NCI-H2107 (cell line): ENCODE results near the gene BNIPL.

ENCODE experiments used
- DNase-seq: peaks from one replicate; lab custom pipeline; 2025; lab: John Stamatoyannopoulos, UW

BNIPL gene

DNA sequence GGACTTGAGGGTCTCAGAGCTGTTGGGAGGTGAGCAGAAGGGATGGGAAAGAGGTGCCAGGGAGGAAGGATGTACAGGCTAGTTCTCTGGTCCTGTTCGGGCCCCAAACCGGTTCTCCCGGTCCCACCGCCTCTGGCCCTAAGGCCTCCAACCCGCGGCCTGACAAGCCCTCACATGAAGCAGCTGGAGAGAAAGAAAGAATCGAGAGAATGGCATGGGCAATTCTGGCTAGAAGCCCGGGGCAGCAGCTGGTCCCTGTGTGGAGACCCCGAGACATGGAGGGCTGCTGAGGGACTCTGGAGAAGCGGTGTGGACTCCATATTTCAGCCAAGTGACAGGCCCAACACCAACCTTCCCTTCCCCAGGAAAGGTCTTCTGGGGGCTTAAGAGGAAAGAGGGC, 22.3 kb downstream of the BNIPL start:
- no peak for DNase-seq

DNA sequence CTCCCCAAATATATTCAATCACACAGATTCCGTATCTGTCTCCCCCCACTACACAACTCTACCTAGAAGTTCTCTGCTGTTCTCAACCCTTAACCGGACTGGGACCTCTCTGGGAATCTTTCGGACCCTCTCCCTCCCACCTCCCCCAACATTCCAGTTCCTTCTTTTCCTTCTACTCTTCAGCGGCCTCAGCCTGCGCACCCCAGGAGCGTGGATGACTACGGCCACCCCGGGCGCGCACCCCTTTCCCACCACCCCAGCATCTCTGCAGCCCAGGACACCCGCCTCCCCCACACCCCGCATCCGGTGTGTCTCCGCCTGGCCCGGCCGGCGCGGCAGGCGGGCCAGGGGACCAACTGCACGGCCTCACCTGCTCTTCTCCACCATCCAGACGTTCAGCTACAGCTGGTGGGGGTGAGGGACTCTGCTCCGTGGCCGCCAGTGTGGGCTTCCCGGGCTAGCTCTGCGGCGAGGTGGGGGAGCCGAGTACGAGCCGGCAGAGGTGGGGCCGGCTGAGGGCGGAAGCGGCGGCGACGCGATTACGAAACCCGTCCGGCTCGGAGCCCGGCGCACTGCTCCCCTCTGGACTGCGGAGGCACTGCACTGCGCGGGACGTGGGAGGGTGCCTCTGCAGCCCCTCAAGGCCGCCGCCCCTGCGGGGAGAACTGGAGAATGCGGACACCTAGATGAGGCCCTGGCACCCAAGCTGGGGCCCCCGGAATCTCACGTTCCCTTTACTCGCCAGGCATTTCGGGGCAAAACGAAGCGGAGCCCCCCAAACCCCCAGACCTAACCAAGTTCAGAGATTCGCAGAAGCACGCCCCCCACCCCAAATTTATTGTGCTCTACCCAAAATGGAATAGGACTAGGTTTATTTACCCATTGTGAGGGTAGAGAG, 23.0 kb downstream of the BNIPL start, which contains the start of gene CDC42SE1:
CDC42SE1 (minus strand) TSS at position 514 of the 898 bp plus-strand sequence. CDS start 3,892 bp downstream, outside the sequence.
- peak; percentile 82 for DNase-seq

DNA sequence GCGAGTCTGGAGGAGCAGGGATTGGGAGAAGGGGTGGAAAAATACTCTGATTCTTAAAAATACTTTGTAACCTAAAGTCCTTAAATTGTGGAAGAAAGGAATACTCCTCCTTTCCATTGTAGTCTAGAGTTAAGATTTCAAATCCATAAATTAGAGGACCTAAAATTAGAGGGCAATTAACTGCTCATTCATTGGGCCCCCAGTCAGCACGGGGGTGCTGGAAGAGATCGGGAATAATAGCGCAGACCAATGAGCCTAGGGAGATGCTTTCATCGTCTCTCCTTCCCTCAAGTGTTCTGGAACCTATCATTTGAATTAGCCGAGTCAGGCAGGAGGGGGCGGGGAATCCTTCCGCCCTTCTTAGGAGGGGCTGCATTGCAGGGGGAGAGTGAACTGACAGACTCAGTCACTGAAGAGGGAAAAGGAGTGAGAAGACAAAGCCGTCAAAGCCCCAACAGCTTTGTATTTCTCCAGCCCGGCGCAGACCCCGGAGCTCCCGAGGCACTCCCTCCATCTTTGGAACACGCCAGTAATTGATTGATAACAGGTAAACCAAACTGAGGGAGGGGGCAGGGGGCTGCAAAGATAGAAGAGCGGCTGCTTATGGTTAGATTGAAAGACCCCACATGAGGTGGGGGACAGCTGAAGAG, 23.7 kb downstream of the BNIPL start, which contains the start of gene MLLT11:
MLLT11 (plus strand) TSS at position 391 of the 650 bp plus-strand sequence. CDS start 6,828 bp downstream, outside the sequence.
- no peak for DNase-seq

DNA sequence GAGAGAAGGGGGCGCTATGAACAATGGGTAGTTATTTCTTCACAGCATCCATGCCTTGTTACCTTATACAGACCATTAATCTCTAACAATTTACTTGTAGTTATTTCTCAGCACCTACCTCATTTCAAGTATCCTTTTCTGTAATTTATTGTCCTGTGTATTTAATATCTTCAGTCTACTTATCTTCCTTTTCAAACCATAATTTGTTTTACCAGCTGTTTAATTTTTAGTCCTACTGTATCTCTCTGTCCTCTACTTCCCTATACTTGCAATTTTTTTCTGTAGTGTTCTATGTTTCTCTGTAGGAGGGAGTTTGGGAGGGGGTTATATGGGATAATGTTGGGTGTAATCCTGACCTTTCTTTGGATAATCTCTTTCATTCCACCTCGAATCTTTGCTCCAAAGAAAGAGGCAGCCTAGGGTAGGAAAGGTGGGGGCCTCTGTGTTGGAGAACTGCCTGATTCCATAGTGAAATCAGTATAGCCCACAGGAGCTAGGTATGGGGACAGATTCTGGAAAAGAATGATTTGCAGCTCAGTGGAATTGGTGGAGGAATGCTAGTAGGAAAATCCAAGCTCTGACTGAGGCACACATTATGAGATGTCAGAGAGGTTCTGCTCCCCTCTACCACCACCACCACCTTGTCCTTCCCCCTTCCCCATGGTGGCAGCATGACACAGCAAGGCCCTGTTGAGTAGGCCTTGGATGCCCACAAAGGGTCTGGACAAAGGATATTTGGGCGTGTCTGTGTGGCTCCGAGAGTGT, 24.5 kb downstream of the BNIPL start:
- DNase-seq = no peak

DNA sequence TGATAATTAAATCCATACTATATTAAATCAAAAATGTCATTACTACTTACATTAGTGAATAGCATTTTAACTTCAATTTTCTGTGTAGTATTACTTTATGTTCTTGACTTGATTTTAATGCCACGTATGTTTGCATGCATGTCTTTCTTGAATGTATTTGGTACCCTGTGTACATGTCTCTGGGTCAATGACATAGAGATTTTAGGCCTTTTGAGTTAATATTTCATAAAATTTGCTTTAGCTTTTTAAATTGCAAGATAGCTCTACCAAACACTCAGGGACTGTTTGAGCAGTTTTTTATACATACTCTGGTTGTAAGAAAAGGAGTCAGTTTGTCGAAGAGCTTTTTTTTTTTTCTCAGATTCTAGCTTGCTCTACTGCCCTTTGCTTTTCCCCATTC, 25.3 kb downstream of the BNIPL start:
- no peak for DNase-seq

DNA sequence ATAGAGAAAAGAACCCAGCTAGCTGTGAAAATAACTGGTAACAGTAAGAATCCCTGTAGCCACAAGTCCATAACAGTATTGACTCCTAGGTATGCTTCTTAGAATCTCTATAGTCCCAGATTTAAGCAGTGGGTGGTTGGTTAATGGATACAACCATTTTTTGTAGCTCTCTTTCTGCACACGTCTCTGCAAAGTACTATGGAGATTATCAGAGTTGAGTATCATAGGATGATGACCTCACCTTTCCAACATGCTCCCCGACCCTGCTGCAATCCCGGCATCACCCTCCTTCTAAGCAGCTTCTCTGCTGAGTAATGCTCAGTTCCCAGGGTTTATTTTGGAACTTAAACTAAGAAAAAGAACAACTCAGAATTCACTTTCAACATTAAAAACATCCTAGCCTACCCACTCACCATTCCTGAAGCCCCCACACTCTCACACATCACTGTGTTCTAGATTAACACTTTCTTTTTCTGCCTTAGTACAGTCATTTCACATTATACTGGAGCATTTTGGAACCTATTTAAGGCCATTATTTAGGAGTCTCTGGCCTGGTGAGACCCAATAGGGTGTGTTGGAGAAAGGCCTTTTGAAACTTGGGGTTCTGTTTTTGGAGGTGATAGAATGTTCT, 26.5 kb downstream of the BNIPL start:
- DNase-seq = no peak

DNA sequence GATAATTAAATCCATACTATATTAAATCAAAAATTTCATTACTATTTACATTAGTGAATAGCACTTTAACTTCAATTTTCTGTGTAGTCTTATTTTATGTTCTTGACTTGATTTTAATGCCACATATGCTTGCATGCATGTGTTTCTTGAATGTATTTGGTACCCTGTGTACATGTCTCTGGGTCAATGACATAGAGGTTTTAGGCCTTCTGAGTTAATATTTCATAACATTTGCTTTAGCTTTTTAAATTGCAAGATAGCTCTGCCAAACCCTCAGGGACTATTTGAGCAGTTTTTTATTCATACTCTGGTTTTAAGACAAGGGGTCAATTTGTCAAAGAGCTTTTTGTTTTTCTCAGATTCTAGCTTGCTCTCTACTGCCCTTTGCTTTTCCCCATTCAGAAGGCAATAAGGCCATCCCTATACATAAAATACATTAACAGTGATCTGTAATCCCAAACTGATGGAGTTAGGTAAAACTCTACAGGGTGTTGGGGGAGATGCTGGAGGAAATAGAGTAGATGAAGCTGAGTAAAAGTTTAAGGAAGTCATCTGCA, 28.8 kb downstream of the BNIPL start:
- DNase-seq = no peak

DNA sequence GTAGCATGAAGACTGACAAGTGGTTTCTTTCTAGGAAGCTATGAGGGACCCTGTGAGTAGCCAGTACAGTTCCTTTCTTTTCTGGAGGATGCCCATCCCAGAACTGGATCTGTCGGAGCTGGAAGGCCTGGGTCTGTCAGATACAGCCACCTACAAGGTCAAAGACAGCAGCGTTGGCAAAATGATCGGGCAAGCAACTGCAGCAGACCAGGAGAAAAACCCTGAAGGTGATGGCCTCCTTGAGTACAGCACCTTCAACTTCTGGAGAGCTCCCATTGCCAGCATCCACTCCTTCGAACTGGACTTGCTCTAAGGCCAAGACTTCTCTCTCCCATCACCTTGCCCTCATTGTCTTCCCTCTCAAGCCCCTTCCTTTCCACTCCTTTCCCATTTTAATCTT, 30.8 kb downstream of the BNIPL start:
- no peak for DNase-seq

DNA sequence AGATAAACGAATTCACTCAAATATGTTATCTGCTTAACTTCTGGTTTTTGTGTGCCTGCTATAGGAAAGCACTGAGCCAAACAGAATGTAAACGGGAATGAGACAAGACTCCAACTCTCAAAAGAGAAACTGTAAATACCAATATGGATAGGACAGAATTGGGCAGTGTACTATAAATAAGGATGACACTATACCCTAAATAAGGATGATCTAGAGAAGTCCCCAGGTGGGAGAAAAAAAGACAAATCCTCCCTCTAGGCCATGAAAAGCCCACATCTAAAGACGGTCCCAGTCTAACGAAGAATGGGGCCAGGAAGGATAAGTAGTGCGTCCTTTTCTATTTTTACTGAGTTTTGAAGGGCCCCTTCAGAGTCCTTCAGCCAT, 32.7 kb downstream of the BNIPL start:
- DNase-seq = no peak

DNA sequence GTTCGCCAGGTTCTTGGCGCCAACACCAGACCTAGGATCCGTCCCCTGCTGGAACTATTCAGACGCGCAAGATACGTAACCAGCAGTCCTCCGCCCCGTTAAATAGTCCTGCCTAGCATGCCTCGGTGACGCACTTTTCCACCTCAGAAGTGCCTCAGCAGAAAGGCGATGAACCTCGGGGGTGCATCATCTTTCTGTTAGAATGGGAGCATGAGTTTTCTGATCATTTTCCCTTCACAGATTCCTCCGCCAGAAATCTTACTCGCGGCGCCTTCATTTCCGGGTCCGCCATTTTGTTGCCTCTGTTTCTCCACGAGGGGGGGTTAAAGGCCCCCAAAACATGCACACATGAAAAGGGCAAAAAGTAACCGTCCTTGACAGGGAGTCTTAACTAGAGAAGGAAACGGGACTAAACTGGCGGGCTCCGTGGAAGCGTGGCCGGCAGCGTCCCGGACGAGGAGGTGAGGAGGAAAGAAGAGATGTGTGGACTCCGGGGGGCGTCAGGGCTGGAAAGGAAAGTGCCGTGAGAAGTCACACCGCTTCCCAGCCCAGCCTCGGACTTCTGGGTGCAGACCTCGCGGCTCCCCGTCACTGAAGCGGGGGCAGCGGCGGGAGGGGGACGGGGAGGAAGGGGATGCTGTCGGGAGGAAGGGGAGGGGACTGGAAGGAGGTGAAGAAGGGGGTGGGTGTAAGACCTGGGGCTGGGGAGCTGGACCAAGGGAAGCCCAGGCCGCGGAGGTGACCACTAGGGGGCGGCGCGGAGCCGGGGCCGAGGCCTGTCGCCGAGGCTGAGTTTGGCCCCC, 34.3 kb downstream of the BNIPL start, which contains the start of gene GABPB2:
GABPB2 (plus strand) TSS at position 288 of the 803 bp plus-strand sequence. CDS start 17,429 bp downstream, outside the sequence.
- DNase-seq = peak; percentile 90

DNA sequence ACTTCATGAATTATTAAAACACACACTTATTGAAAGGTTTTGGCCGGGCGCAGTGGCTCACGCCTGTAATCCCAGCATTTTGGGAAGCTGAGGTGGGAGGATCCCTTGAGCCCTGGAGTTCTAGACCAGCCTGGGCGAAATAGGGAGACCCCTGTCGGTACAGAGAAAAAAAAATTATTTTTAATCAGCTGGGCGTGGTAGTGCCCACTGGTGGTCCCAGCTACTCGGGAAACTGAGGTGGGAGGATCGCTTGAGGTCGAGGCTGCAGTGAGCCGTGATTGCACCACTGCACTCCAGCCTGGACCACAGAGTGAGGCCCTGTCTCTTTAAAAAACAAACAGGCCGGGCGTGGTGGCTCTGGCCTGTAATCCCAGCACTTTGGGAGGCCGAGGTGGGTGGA, 35.8 kb downstream of the BNIPL start:
- DNase-seq = no peak

DNA sequence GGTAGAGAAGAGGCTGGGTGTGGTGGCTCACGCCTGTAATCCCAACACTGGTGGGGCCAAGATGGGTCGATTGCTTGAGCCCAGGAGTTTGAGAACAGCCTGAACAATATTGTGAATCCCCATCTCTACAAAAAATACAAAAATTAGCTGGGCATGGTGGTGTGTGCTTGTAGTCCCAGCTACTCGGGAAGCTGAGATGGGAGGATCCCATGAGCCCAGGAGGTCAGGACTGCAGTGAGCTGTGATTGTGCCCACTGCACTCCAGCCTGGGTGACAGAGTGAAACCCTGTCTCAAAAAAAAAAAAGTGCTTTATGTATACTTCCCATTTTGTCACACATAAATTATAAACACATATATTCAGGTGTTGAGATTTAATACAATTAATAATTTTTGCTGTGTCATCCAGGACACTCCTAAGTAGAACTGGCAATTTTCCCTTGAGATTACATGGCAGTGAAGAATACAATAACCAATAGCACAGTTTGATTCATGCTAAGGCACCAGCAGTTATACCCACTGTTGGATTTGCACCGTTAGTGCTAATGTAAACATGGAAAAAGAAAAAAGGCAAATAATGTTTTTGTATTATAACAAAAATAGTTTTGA, 49.7 kb downstream of the BNIPL start:
- no peak for DNase-seq
